GM21390 (cell line): Measurements from ENCODE around the gene GCAT.

ENCODE experiments used
- ATAC-seq: cut with Tn5 transposase; IDR thresholded peaks from one replicate; pipeline ENCODE4 v1.9.1; 2021; ENCODE audit not compliant: unreplicated experiment

GCAT gene

GRCh38 chr22:37842015-37842793 lies 34.5 kb downstream of the GCAT start:
- no peak for ATAC-seq

DNA sequence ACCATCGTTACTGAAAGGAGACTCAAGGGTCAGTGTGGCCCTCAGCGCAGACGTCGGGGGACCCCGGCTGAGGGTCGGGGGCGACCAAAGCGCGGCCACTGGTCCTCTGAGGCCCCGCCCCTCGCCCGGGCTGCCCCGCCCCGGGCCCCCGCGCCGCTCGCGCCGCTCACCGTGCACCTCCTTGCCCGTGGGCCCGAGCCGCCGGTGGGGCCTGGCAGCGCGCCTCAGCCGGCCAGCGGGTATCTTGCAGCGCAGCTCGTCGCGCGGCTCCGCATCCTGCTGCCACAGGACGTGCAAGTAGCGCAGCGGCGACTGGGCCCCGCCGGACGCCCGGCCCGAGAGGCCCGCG lies 36.0 kb downstream of the GCAT start:
- ATAC-seq: peak; percentile 36

- no peak for ATAC-seq
Observed at GRCh38 chr22:37844904-37845329, 37.2 kb downstream of the GCAT start.

GRCh38 chr22:37846433-37846832 lies 38.7 kb downstream of the GCAT start:
- no peak for ATAC-seq

DNA sequence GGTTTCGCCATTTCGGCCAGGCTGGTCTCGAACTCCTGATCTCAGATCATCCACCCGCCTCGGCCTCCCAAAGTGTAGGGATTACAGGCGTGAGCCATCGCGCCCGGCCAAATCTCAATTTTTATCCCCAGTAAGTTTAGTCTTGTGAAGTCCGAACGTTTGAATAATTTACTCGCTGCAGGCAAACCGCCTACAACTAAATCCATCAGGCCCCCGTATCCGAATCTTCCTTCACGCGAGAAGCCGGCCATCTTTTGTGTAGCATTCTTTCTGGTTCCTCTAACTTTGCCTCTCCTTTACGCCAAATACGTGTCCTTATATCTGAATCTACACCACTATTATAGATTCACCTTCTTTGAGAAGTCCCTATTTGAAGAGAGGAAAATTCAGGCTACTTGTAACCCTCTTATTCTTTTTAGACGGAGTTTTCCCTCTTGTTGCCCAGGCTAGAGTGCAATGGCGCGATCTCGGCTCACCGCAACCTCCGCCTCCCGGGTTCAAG lies 40.9 kb downstream of the GCAT start:
- no peak for ATAC-seq

DNA sequence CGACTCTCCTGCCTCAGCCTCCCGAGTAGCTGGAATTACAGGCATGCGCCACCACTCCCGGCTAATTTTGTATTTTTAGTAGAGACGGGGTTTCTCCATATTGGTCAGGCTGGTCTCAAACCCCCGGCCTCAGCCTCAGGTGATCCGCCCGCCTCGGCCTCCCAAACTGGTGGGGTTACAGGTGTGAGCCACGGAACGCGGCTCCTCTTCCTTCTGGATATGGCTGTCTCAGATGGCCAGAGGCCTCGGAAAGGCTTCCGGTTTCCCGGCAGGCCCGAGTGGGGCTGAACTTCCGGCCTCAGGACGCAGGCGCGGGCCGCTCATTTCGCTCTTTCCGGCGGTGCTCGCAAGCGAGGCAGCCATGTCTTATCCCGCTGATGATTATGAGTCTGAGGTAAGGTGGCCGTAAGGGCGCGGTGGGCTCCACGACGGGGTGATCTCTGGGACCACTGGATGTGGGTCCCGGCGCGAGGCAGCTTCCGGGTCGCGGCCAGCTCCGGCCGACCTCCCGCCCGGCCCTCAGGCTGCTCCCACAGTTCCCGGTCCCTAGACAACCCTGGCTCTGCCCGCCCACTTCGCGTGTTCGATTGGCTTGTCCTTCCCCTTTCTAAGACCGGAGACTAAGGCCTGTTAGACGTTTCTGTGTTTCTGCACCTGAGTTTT lies 41.5 kb downstream of the GCAT start, which contains the start of gene EIF3L:
EIF3L (plus strand) TSS at position 331 of the 663 bp plus-strand sequence; CDS start at position 362, 31 bp downstream.
- ATAC-seq: peak; percentile 56

GRCh38 chr22:37850801-37851200 lies 43.1 kb downstream of the GCAT start:
- no peak for ATAC-seq

- ATAC-seq: no peak
Observed at GRCh38 chr22:37852418-37852817, 44.7 kb downstream of the GCAT start.

DNA sequence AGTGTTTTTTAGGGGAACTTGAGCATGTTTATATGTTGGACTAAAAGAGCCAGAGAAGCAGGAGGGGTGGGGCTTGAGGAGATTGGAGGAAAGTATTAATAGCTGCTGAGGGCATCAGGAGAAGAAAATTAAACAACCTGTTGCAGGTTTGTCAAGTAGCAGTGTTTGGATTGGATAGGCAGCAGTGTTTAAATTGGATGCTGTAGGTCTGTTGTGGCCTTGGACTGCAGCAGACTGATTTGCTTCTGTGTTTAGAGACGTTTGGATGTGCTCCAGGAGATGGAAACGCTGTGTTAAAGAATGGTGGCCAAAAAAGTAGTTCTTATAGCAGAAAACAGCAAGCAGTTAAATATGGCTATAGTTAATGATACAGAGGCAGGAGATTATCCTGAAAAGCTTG lies 47.2 kb downstream of the GCAT start:
- ATAC-seq: no peak

GRCh38 chr22:37855462-37855861 lies 47.7 kb downstream of the GCAT start:
- no peak for ATAC-seq

GRCh38 chr22:37860796-37861421 lies 53.2 kb downstream of the GCAT start:
- no peak for ATAC-seq

- ATAC-seq: no peak
Observed at GRCh38 chr22:37862570-37863325, 55.0 kb downstream of the GCAT start.

- no peak for ATAC-seq
Observed at GRCh38 chr22:37865510-37865909, 57.8 kb downstream of the GCAT start.
